Lung (tissue), 12 donors: ENCODE results near the gene MMP8. TPM values are rescaled to one million over a fixed set of nuclear protein-coding genes. Genes with fewer than 3 reads are reported as not detected.

Source experiments
- ATAC-seq: fragments of 200-7000 bp; cut with Tn5 transposase; one replicate; pipeline ENCODE4 v1.9.1; 2020; ENCODE audit warnings: moderate number of reproducible peaks; ENCODE audit not compliant: insufficient read depth, low FRiP score
- DNase-seq, 3 donors: peaks; one replicate each; pipeline ENCODE4 v3.0.0-alpha.2; 2013 to 2017
- H3K27ac ChIP-seq, 2 donors: one replicate each; pipeline ENCODE4 v1.5.1; 2013; ENCODE audit warnings: mild to moderate bottlenecking in 2 of 2, moderate library complexity in 2 of 2, control low read depth in 1 of 2, inconsistent platforms in 1 of 2, low read depth in 1 of 2, low read length in 1 of 2
- H3K27me3 ChIP-seq, 3 donors: one replicate each; pipeline ENCODE4 v1.5.1; 2013; ENCODE audit warnings: low read length in 2 of 3; ENCODE audit not compliant: control insufficient read depth in 3 of 3, insufficient read depth in 3 of 3
- H3K36me3 ChIP-seq, 4 donors: one replicate each; pipeline ENCODE4 v1.5.1; 2013; ENCODE audit warnings: low read length in 4 of 4, mild to moderate bottlenecking in 1 of 4, moderate library complexity in 1 of 4; ENCODE audit not compliant: control insufficient read depth in 4 of 4, insufficient read depth in 4 of 4
- H3K4me1 ChIP-seq, 5 donors: one replicate each; pipeline ENCODE4 v1.5.1; 2013; ENCODE audit warnings: low read length in 5 of 5, mild to moderate bottlenecking in 2 of 5, moderate library complexity in 1 of 5; ENCODE audit not compliant: control insufficient read depth in 5 of 5, insufficient read depth in 5 of 5
- H3K4me3 ChIP-seq: one replicate; pipeline ENCODE4 v1.5.1; 2013; ENCODE audit warnings: mild to moderate bottlenecking, control low read depth, moderate library complexity
- H3K9ac ChIP-seq, 2 donors: one replicate each; pipeline ENCODE4 v1.5.1; 2013; ENCODE audit warnings: low read length in 2 of 2, control low read depth in 1 of 2; ENCODE audit not compliant: insufficient read depth in 1 of 2
- H3K9me3 ChIP-seq, 4 donors: one replicate each; pipeline ENCODE4 v1.5.1; 2013; ENCODE audit warnings: low read length in 3 of 4, mild to moderate bottlenecking in 1 of 4, moderate library complexity in 1 of 4; ENCODE audit not compliant: control insufficient read depth in 4 of 4, insufficient read depth in 3 of 4
- WGBS, 2 donors: extraction: QIAGEN DNeasy Blood & Tissue Kit; methylation state at CpG; one replicate each; pipeline ENCODE4 v1.1.7; 2013; 5-methylcytosine and 5-hydroxymethylcytosine counted together
- polyA plus RNA-seq, 2 donors: library from polyadenylated mRNA; stranded (reverse); fragments of 200-250 nt; gene quantifications; one replicate each; pipeline ENCODE4 v1.2.1, GENCODE V29; 2013
- total RNA-seq, 2 donors: library from RNA; depleted of rRNA in 1 of 2; stranded (reverse); fragments of >200 nt in 1 of 2; gene quantifications; one replicate each; pipeline ENCODE4 v1.2.1, GENCODE V29; 2014 to 2021
- TF ChIP-seq, protein P1 (sequence below): IDR thresholded peaks from 2 replicates; pipeline ENCODE4 v1.5.1; 2012; ENCODE audit warnings: mild to moderate bottlenecking; ENCODE audit errors: control extremely low read depth, extremely low read depth
- donor health status: control.
- donor health status: control.
- donor health status: Bipolar disorder and iron deficiency.
- donor health status: healthy.
- donor health status: DM: yes; HTN: yes; CAD: no.

The MMP8 gene
- total and polyA plus RNA-seq, 4 donors: 0.30 to 77.5 (median 1.6) TPM

DNA sequence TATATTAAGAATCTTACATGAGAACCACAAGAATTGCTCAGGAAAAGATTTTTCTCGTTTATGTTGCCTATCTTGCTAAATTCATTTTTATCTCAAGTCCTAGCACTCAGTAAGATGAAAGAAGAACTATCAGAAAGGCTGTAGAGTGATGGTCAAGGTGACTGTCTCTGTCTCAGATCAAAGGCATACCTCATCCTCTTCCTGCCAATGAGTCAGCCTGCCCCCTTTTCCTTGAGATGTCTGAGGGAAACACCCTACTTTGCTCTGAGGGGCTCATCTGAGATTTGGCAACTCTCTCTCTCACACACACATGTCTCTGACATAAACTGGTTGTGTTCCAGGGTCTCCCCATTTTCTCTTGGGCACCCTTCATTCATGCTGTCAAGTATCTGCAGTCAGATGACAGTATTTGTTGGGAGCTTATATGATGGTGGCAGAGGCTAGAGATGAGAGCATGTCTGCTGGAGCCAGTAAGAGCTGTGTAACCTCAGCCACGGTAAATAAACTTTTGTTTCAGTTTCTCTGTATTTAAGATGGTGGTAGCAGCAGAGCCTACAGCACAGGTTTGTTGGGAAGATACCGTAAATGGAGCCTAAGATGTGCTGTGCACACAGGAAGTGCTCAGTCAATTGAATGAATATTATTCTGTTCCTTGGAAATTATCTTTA lies 20.8 kb downstream of the MMP8 start:
- Histone ChIP-seq H3K9ac (no peak overlapping the region), H3K4me1 (peaks cover 0 to 6% (median 0%) of the 10 kb centered on the region in 5 donors), H3K9me3 (peaks cover 0 to 4% (median 0%) of the 10 kb centered on the region in 4 donors), H3K4me3 (no peak overlapping the region), H3K27ac (no peak overlapping the region), H3K36me3 (no peaks in the 10 kb centered on the region), H3K27me3 (no peaks in the 10 kb centered on the region)
- no peak for DNase-seq
- TF ChIP-seq, protein P1, sequence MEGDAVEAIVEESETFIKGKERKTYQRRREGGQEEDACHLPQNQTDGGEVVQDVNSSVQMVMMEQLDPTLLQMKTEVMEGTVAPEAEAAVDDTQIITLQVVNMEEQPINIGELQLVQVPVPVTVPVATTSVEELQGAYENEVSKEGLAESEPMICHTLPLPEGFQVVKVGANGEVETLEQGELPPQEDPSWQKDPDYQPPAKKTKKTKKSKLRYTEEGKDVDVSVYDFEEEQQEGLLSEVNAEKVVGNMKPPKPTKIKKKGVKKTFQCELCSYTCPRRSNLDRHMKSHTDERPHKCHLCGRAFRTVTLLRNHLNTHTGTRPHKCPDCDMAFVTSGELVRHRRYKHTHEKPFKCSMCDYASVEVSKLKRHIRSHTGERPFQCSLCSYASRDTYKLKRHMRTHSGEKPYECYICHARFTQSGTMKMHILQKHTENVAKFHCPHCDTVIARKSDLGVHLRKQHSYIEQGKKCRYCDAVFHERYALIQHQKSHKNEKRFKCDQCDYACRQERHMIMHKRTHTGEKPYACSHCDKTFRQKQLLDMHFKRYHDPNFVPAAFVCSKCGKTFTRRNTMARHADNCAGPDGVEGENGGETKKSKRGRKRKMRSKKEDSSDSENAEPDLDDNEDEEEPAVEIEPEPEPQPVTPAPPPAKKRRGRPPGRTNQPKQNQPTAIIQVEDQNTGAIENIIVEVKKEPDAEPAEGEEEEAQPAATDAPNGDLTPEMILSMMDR: no peak
- 85 to 91% methylated on average over 3 of the region's 3 CpGs for WGBS, 2 donors
- no peak for ATAC-seq

DNA sequence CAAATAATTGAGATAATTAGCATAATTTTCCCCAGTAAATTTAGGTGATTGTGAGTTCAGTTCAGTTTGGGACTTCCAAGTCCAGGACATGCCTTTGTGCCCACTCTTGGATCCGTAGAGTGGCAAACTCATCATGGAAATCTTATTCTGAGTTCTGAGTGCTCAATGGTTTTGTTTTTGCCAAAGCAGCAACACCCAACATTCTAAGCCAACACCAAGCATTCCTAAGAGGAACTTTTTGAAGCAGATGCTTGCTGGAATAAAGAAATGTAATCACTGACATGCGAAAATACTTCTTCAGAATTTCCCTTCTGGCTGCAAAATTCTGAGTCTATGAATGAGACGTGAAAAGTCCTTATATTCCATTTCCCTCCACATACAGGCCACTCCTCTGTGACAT lies 29.6 kb downstream of the MMP8 start:
- Histone ChIP-seq H3K4me3 (no peak overlapping the region), H3K36me3 (no peaks in the 10 kb centered on the region), H3K9ac (no peak overlapping the region), H3K4me1 (no peaks in the 10 kb centered on the region), H3K27ac (no peak overlapping the region), H3K9me3 (no peaks in the 10 kb centered on the region), H3K27me3 (no peaks in the 10 kb centered on the region)
- 93% methylated on average over 3 of the region's 3 CpGs for WGBS, 2 donors
- DNase-seq: no peak
- no peak for ATAC-seq
- TF ChIP-seq, protein P1: no peak

GRCh38 chr11:102685754-102686153 lies 39.0 kb downstream of the MMP8 start:
- Histone ChIP-seq H3K4me1 (no peaks in the 10 kb centered on the region), H3K9ac (no peak overlapping the region), H3K36me3 (no peaks in the 10 kb centered on the region), H3K27ac (no peak overlapping the region), H3K9me3 (no peaks in the 10 kb centered on the region), H3K4me3 (no peak overlapping the region), H3K27me3 (no peaks in the 10 kb centered on the region)
- ATAC-seq: no peak
- WGBS, 2 donors: 89 to 90% methylated on average over 2 of the region's 2 CpGs
- DNase-seq: no peak
- TF ChIP-seq, protein P1: no peak

- no peak overlapping the region for H3K9ac ChIP-seq
- TF ChIP-seq, protein P1: no peak
- H3K4me3 ChIP-seq: no peak overlapping the region
- H3K36me3 ChIP-seq: no peaks in the 10 kb centered on the region
- H3K27me3 ChIP-seq: no peaks in the 10 kb centered on the region
- no peaks in the 10 kb centered on the region for H3K9me3 ChIP-seq
- ATAC-seq (no peak), DNase-seq (no peak)
- H3K27ac ChIP-seq: no peak overlapping the region
- no peaks in the 10 kb centered on the region for H3K4me1 ChIP-seq
- 75 to 85% methylated on average over 3 of the region's 3 CpGs for WGBS, 2 donors
These were observed 39.4 kb downstream of the MMP8 start for GRCh38 chr11:102685338-102685737.
